Immature natural killer cell (primary cell): ENCODE data around the gene RNF214. TPM values are rescaled to one million over a fixed set of nuclear protein-coding genes. Genes with fewer than 3 reads are reported as not detected.
"Not testable (repeated sequence)": the region's sequence is repeated elsewhere in the genome, so short reads cannot be mapped to it uniquely, and the experiment has no call there.

Experiments
- DNase-seq, 3 donors: peaks; one replicate each; pipeline ENCODE4 v3.0.0; 2022; ENCODE audit warnings: mixed read lengths in 1 of 3
- H3K27ac Mint-ChIP-seq, 6 donors: one replicate each; pipeline ENCODE4 v1.8.0; 2020; ENCODE audit warnings: mixed read lengths in 6 of 6, mild to moderate bottlenecking in 5 of 6, inconsistent platforms in 4 of 6, moderate library complexity in 3 of 6
- H3K27me3 Mint-ChIP-seq, 3 donors: one replicate each; pipeline ENCODE4 v1.8.0; 2020 to 2021; ENCODE audit warnings: low read depth in 3 of 3, mild to moderate bottlenecking in 3 of 3, mixed read lengths in 3 of 3, moderate library complexity in 3 of 3, inconsistent platforms in 1 of 3
- H3K36me3 Mint-ChIP-seq, 3 donors: one replicate each; pipeline ENCODE4 v1.8.0; 2020; ENCODE audit warnings: mixed read lengths in 3 of 3, inconsistent platforms in 2 of 3, mild to moderate bottlenecking in 2 of 3
- H3K4me1 Mint-ChIP-seq, 2 donors: one replicate each; pipeline ENCODE4 v1.8.0; 2020; ENCODE audit warnings: inconsistent platforms in 2 of 2, mild to moderate bottlenecking in 2 of 2, mixed read lengths in 2 of 2, moderate library complexity in 1 of 2
- H3K4me3 Mint-ChIP-seq, 5 donors: one replicate each; pipeline ENCODE4 v1.8.0; 2020; ENCODE audit warnings: mild to moderate bottlenecking in 5 of 5, mixed read lengths in 5 of 5, inconsistent platforms in 3 of 5, moderate library complexity in 3 of 5
- H3K9me3 Mint-ChIP-seq, 6 donors: one replicate each; pipeline ENCODE4 v1.8.0; 2020; ENCODE audit warnings: mild to moderate bottlenecking in 6 of 6, mixed read lengths in 6 of 6, inconsistent platforms in 4 of 6, moderate library complexity in 3 of 6
- polyA plus RNA-seq, 3 donors: library from polyadenylated mRNA; unstranded; fragments of 300-500 nt; fragmentation: Illumina TruSeq; gene quantifications; one replicate each; pipeline ENCODE4 v1.2.3, GENCODE V29; 2021

The RNF214 gene
- polyA plus RNA-seq, 3 donors from 2014 or later: 5.3 to 9.8 (median 8.9) TPM

DNA sequence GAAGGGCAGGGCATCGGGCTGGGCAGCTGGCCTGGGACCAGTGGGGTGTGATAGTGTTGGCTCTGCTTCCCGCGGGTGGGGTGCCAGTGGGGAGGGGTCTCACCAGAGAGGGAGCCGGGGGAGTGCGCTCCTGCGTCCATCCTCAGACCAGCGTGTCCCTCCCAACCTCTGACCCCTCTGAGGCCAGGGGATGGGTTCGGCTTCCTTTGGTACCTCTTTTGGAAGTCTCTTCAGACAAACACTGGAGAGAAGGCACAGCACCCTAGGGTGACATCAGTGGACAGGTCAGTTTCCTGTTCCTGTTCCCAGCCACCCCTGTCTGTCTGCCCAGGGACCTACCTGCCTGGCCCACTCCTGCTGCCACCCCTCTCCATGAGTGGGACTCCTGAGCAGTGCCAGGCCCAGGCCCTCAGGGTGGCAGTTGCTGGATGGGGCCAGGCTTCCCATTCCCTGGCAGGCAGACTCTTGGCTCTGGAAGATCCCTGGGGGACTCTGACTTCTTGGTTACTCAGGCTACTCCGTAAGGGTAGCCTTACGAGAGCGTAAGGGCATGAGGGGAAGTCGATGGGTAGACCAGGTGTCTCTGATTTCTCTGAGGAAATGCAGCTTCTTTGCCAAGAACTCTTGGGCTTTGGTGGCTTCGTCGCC lies 30.7 kb upstream of the RNF214 start:
- DNase-seq: no peak
- Mint-ChIP-seq H3K27me3 (peaks cover 0 to 3% (median 0%) of the 10 kb centered on the region in 3 donors), H3K4me3 (no peak overlapping the region), H3K9me3 (no peaks in the 10 kb centered on the region), H3K36me3 (peaks cover 0 to 12% (median 3%) of the 10 kb centered on the region in 3 donors), H3K27ac (peak overlapping the region in 1 of 6 donors; percentile 27), H3K4me1 (peaks cover 0 to 2% of the 10 kb centered on the region in 2 donors)

DNA sequence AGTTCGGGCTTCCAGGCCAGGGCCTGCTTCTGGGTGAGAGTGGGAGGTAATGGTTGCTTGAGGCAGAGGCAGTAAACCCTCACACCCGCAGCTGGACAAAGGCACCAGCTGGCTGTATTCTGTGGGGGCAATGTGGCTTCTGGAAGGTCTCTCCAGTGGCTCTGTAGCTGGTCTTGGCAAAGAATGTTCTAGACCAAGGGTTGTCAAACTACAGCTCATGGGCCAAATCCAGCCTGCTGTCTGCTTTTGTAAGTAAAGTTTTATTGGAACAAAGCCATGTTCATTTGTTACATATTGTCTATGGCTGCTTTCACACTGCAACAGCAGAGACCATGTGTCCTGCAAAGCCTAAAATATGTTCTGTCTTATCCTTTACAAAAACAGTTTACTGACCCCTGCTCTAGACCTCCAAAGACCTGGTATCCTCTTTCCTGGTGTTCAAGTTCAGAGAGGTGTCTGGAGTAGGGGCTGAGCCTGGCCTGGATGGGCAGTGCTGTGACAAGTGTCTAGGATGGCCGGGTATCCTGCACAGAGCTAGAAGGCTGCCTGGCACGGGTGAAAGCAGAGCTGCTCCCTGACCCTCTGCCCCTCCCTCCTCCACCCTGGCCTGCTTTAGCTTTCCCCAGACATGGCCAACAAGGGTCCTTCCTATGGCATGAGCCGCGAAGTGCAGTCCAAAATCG lies 29.9 kb upstream of the RNF214 start:
- Mint-ChIP-seq H3K4me3 (no peak overlapping the region), H3K9me3 (no peaks in the 10 kb centered on the region), H3K27me3 (peaks cover 0 to 3% (median 0%) of the 10 kb centered on the region in 3 donors), H3K27ac (peak overlapping the region in 2 of 6 donors; percentile 27 to 66), H3K36me3 (peaks cover 0 to 12% (median 3%) of the 10 kb centered on the region in 3 donors), H3K4me1 (peaks cover 0 to 2% of the 10 kb centered on the region in 2 donors)
- no peak for DNase-seq

DNA sequence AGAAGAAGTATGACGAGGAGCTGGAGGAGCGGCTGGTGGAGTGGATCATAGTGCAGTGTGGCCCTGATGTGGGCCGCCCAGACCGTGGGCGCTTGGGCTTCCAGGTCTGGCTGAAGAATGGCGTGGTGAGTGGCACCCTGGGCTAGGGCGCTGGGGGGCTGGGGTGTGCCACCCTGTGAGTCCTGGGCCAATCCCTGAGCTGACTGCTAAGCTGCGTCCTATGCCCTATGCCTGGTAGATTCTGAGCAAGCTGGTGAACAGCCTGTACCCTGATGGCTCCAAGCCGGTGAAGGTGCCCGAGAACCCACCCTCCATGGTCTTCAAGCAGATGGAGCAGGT lies 29.4 kb upstream of the RNF214 start:
- Mint-ChIP-seq H3K36me3 (peaks cover 0 to 12% (median 3%) of the 10 kb centered on the region in 3 donors), H3K27me3 (peaks cover 0 to 3% (median 0%) of the 10 kb centered on the region in 3 donors), H3K9me3 (no peaks in the 10 kb centered on the region), H3K4me3 (no peak overlapping the region), H3K27ac (peak overlapping the region in 1 of 6 donors; percentile 66), H3K4me1 (peaks cover 0 to 2% of the 10 kb centered on the region in 2 donors)
- no peak for DNase-seq

DNA sequence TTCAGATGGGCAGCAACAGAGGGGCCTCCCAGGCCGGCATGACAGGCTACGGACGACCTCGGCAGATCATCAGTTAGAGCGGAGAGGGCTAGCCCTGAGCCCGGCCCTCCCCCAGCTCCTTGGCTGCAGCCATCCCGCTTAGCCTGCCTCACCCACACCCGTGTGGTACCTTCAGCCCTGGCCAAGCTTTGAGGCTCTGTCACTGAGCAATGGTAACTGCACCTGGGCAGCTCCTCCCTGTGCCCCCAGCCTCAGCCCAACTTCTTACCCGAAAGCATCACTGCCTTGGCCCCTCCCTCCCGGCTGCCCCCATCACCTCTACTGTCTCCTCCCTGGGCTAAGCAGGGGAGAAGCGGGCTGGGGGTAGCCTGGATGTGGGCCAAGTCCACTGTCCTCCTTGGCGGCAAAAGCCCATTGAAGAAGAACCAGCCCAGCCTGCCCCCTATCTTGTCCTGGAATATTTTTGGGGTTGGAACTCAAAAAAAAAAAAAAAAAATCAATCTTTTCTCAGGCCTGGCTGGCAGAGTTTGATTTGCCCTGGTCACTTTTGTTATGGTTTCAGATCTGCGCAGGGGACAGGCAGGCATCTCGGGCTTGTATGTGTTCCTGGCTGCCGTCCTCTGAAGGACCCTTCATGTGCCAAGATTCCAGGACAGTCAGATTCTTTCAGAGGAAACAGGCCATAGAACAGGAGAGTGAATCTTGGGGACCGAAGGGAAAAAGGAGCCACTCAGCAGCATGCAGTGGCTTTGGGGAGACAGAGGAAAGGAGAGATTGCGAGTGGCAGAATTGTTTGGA lies 28.0 kb upstream of the RNF214 start:
- H3K4me3 Mint-ChIP-seq: no peak overlapping the region
- H3K27me3 Mint-ChIP-seq: peaks cover 0 to 4% (median 0%) of the 10 kb centered on the region in 3 donors
- peaks cover 0 to 12% (median 3%) of the 10 kb centered on the region in 3 donors for H3K36me3 Mint-ChIP-seq
- no peak for DNase-seq
- no peaks in the 10 kb centered on the region for H3K4me1 Mint-ChIP-seq
- no peaks in the 10 kb centered on the region for H3K9me3 Mint-ChIP-seq
- H3K27ac Mint-ChIP-seq: peak overlapping the region in 3 of 6 donors; percentile 12 to 23 (median 14)

DNA sequence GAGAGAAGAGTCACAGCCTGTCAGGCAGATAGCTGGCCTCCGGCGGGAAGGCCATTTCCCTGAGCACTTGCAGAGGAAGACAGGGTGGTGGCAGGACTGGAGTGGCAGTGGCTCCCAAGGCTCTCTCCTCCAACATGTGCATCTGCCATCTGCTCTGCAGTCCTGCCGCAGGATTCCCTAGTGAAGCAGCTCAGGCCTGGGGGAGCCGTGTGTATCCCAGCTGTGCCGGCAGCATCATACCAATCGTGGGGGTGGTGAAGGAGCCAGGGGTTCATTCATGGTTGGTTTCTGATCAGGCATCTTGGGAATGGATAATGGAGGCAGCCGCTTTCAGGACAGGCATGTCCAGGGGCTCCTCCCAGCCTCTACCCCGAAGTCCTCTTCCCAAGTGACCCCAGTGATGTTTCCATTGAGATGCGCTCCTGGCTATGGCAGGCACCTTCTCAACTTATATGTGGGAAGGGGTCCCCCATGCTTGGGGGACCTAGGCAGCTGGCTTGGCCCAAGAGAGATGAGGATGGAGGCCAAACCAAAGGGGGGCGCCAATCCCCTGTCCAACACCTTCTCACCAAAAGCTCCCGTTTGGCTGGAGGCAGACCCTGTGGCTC lies 27.2 kb upstream of the RNF214 start:
- Mint-ChIP-seq H3K36me3 (peaks cover 3 to 16% (median 3%) of the 10 kb centered on the region in 3 donors), H3K9me3 (no peaks in the 10 kb centered on the region), H3K4me1 (no peaks in the 10 kb centered on the region), H3K4me3 (no peak overlapping the region), H3K27me3 (peaks cover 0 to 2% (median 0%) of the 10 kb centered on the region in 3 donors), H3K27ac (no peak overlapping the region)
- DNase-seq: no peak

DNA sequence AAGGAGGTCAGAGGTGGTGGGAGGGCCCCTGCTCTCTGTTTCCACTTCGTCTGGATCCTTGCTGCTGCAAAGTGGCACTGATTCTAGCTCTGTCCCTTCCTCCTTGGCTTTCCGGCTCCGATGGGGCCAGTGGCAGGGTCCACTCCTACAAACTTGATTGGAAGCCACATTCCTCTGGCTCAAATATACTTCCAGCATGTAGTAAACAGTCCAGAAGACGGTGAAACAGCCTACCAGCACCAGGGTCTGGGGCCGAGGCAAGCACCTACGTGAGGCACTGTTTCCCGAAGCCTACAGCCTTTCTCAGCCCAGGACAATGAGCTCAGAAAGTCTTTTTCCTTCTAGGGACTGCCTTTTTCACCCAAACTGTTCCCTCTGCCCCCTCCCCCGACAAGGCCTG lies 26.4 kb upstream of the RNF214 start:
- H3K9me3 Mint-ChIP-seq, H3K27me3 Mint-ChIP-seq, H3K4me3 Mint-ChIP-seq, H3K4me1 Mint-ChIP-seq, DNase-seq: not testable (repeated sequence)
- H3K27ac Mint-ChIP-seq: peak overlapping the region in 1 of 6 donors; percentile 34
- peaks cover 3 to 16% (median 3%) of the 10 kb centered on the region in 3 donors for H3K36me3 Mint-ChIP-seq

DNA sequence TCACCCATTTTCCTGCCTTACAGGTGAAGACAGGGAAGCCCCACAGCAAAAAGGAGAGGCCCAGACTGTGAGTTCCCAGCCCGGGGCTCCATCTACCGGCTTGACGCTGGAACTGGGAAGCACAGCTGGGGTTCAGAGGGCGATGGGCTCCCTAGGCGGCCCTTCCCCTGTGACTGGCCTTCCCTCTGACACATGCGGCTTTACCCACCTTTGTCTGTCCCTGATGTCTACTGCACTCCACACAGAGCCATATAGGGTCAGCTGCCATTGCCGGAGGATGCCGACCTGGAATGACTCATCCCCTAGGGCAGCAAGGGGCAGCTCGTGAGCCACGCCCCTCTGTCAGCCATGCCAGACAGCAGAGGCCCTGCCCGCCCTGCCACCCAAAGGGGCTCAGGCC lies 25.6 kb upstream of the RNF214 start:
- peaks cover 3 to 20% (median 8%) of the 10 kb centered on the region in 3 donors for H3K36me3 Mint-ChIP-seq
- DNase-seq, H3K4me3 Mint-ChIP-seq, H3K27ac Mint-ChIP-seq, H3K27me3 Mint-ChIP-seq, H3K4me1 Mint-ChIP-seq, H3K9me3 Mint-ChIP-seq: not testable (repeated sequence)

DNA sequence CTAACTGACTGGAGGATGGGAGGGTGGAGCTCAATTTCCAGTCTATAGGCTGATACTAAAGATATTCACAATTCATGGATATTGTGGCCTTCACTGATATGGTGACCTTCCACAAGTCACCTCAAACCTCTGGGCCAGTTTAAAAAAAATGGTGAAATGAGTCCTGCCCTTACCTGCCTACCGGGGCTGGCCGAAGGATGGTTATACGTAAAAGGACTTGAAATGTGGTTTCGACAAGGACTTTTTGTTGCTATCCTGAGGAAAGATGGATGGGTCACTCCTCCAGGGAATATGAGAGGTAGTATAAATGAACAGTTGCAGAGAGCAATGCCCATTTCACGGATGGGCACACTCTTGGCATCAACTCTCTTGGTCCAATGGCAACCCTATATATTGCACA lies 25.0 kb upstream of the RNF214 start:
- not testable (repeated sequence) for H3K4me1 Mint-ChIP-seq, H3K27me3 Mint-ChIP-seq, H3K9me3 Mint-ChIP-seq, H3K27ac Mint-ChIP-seq, DNase-seq, H3K4me3 Mint-ChIP-seq
- peaks cover 3 to 20% (median 9%) of the 10 kb centered on the region in 3 donors for H3K36me3 Mint-ChIP-seq

DNA sequence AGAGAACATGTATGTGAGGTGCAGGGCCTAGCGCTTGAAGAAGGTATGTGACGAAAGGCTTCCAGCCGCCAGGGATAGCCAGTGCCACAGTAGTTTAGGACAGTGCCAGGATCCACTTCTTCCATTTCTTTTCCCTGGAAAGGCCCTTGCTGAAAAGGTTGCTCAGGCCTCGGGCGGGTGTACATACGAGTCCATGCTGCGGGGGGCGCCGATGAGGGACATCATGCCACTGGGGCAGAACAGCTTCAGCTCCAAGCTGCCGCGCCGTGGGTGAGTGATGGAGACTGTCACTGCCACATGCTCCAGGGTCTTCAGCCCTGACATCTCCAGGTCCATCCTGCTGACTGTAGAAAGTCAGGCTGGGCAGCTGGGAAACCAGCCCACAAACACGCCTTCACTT lies 23.8 kb upstream of the RNF214 start:
- DNase-seq, H3K9me3 Mint-ChIP-seq, H3K27ac Mint-ChIP-seq, H3K4me3 Mint-ChIP-seq, H3K27me3 Mint-ChIP-seq, H3K4me1 Mint-ChIP-seq: not testable (repeated sequence)
- H3K36me3 Mint-ChIP-seq: peaks cover 10 to 28% (median 18%) of the 10 kb centered on the region in 3 donors

DNA sequence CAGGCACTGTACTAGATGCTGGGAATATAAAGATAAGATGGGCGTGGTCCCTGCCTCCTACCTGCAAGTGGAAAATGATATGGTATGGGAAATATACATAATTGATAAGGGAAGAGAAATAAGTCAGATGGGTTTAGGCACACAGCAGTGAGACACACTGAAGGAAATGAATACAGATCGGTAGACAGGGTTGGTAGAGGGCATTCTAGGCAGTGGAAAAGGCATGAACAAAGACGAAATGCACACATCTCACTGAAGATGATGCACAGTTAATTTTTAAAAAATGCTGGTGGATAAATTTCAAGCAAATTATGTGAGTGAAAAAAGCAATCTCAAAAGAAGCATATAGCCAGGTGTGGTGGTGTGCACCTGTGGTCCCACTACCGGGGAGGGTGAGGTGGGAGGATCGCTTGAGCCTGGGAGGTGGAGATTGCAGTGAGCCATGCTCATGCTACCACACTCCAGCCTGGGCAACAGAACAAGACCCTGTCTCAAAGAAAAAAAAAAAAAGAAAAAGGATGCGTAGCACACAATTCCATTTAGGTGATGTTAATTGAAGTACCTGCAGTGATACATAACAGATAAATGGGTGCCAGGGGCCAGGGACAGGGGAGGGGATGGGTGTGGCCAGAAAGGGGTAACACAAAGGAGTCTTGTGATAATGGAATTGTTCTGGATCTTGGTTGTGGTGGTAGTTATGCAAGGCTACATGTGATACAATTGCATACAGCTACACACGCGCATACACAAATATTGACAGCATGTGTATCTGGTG lies 22.9 kb upstream of the RNF214 start:
- peaks cover 15 to 30% (median 23%) of the 10 kb centered on the region in 3 donors for H3K36me3 Mint-ChIP-seq
- DNase-seq, H3K4me3 Mint-ChIP-seq, H3K27me3 Mint-ChIP-seq, H3K4me1 Mint-ChIP-seq, H3K9me3 Mint-ChIP-seq: not testable (repeated sequence)
- peak overlapping the region in 3 of 6 donors; percentile 43 to 57 (median 48) for H3K27ac Mint-ChIP-seq

DNA sequence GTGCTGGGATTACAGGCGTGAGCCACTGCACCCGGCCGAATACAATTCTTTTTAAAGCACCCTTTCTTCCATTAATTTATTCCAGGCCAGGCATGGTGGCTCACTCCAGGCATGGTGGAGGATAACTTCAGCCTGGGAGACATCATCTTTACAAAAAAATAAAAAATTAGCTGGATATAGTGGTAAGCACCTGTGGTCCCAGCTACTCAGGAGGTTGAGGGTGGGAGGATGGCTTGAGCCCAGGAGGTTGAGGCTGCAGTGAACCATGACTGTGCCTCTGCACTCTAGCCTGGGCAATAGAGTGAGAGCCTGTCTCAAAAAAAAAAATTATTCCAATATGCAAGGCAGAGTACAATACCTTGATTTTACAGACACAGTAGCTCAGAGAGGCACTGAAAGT lies 21.9 kb upstream of the RNF214 start:
- H3K4me1 Mint-ChIP-seq: peaks cover 0 to 6% of the 10 kb centered on the region in 2 donors
- H3K27ac Mint-ChIP-seq: peak overlapping the region in 1 of 6 donors; percentile 69
- H3K27me3 Mint-ChIP-seq: peaks cover 0 to 6% (median 0%) of the 10 kb centered on the region in 3 donors
- peaks cover 16 to 28% (median 27%) of the 10 kb centered on the region in 3 donors for H3K36me3 Mint-ChIP-seq
- H3K4me3 Mint-ChIP-seq: no peak overlapping the region
- no peaks in the 10 kb centered on the region for H3K9me3 Mint-ChIP-seq
- DNase-seq: no peak

DNA sequence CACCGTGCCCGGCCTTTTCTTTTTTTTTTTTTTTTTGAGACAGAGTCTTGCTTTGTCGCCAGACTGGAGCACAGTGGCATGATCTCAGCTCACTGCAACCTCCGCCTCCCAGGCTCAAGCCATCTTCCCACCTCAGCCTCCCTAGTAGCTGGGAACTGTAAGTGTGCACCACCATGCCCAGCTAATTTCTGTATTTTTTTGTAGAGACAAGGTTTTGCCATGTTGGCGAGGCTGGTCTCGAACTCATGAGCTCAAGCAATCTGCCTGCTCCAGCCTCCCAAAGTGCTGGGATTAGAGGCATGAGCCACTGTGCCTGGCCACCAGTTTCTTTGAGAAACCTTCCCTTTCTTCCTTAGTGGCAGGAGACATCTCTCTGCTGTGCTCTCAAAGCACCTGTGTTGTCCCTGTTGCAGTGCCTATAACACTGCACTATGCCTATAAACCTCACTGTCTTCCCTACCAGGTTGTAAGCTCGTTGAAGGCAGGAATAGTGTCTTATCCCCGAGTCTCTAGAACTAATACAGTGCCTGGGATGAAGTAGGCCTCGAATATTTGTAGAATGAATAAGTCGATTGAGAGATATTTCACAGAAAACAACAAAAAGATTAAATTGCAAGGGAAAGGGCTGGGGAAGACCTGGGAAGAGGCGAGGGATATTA lies 19.6 kb upstream of the RNF214 start:
- Mint-ChIP-seq H3K9me3 (no peaks in the 10 kb centered on the region), H3K27ac (peak overlapping the region in 1 of 6 donors; percentile 2), H3K4me3 (no peak overlapping the region), H3K27me3 (peaks cover 0 to 6% (median 0%) of the 10 kb centered on the region in 3 donors), H3K36me3 (peaks cover 16 to 39% (median 27%) of the 10 kb centered on the region in 3 donors), H3K4me1 (peaks cover under 1 to 6% of the 10 kb centered on the region in 2 donors)
- DNase-seq: no peak
